Measurements from ENCODE around the gene FDX1.

DNA sequence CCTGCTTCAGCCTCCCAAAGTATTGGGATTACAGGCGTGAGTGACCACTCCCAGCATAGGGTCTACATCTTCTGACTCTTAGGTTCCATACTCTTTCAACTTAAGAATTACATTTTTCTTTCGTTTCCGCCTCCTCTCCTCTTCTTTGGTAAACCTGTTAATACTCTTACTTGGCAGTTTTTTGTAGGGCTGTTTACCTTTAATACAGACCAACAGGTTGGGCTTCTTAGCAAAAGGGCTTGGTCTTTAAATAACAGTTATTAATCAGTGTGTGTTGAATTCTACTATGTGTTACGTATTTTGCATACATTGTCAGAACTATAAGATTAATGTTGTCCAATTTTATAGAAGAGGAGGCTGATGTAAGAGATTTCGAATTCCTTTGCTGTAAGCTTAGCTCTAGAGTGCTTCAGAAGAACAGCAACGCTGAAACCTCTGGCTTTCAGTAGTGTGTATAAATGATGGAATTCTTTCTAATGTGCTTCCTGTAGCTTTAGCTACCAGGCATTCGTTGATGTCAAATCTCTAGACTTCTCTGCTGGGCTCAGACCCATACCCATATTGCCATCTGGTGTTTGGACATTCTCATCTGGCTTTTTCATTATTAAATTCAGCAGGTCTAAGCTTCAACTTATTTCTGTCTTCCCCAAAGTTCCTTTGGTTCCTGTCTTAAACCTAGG, 3.1 kb downstream of the FDX1 start:
- TF ChIP-seq, protein P1, sequence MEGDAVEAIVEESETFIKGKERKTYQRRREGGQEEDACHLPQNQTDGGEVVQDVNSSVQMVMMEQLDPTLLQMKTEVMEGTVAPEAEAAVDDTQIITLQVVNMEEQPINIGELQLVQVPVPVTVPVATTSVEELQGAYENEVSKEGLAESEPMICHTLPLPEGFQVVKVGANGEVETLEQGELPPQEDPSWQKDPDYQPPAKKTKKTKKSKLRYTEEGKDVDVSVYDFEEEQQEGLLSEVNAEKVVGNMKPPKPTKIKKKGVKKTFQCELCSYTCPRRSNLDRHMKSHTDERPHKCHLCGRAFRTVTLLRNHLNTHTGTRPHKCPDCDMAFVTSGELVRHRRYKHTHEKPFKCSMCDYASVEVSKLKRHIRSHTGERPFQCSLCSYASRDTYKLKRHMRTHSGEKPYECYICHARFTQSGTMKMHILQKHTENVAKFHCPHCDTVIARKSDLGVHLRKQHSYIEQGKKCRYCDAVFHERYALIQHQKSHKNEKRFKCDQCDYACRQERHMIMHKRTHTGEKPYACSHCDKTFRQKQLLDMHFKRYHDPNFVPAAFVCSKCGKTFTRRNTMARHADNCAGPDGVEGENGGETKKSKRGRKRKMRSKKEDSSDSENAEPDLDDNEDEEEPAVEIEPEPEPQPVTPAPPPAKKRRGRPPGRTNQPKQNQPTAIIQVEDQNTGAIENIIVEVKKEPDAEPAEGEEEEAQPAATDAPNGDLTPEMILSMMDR (IDR thresholded peaks at IDR 0.05; ENCODE audit: low read depth, low read length) = no peak
- TF ChIP-seq POLR2A (IDR thresholded peaks at IDR 0.05; ENCODE audit: extremely low read depth, insufficient read length) = no peak
- no peak for TF ChIP-seq MYC (IDR thresholded peaks at IDR 0.05; ENCODE audit: low read depth, low read length)
- TF ChIP-seq, protein P2, sequence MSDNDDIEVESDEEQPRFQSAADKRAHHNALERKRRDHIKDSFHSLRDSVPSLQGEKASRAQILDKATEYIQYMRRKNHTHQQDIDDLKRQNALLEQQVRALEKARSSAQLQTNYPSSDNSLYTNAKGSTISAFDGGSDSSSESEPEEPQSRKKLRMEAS (IDR thresholded peaks at IDR 0.05; ENCODE audit: low read depth, low read length) = no peak
